K562 (cell line): ENCODE results near the gene TMIGD3. TPM values are rescaled to one million over a fixed set of nuclear protein-coding genes. Genes with fewer than 3 reads are reported as not detected.

ENCODE experiments used
- ATAC-seq: fragments of 200-7000 bp; cut with Tn5 transposase; 3 replicates; pipeline ENCODE4 v1.9.1; 2020; ENCODE audit warnings: moderate library complexity
- BruUV-seq: library from RNA; stranded (reverse); fragments of 400-500 nt; replicated peaks from 2 replicates; lab custom pipeline; 2021; lab: Mats Ljungman, UMichigan
- CTCF ChIA-PET: fragments of 300-600 bp; formaldehyde crosslinking; extraction: SDS; loops from one replicate; lab custom pipeline; 2021; ENCODE audit warnings: low intra/inter-chr PET ratio; lab: Yijun Ruan, JAX
- POLR2A ChIA-PET: fragments of 300-600, 350-650 bp; sonication (Branson Sonifier 250); formaldehyde crosslinking; extraction: SDS; loops from one replicate; lab custom pipeline; 2021; ENCODE audit warnings: antibody characterized with exemption, inconsistent platforms; lab: Yijun Ruan, JAX
- DNase-seq, 4 experiments: peaks; one replicate each; pipeline versions ENCODE4 v3.0.0 to v3.0.0-alpha.2; 2011 to 2018; ENCODE audit warnings: low spot score in 3 of 4, mixed read lengths in 3 of 4; ENCODE audit errors: extremely low read depth in 1 of 4
- FAIRE-seq: peaks from 2 replicates; lab custom pipeline; 2011; peaks lifted over from hg19 to GRCh38; lab: Jason Lieb, UNC
- H2AFZ ChIP-seq: 2 replicates; pipeline ENCODE4 v1.6.0; 2011; ENCODE audit warnings: low read depth, low read length, control low read depth, inconsistent platforms
- H3K27ac ChIP-seq: fragments of 200-600 bp; 3 replicates; pipeline ENCODE4 v1.8.0; 2011; ENCODE audit warnings: low read depth, mild to moderate bottlenecking, control low read depth, inconsistent platforms, low read length, moderate library complexity, mixed read lengths; ENCODE audit errors: extremely low read depth
- H3K27me3 ChIP-seq, 2 experiments: fragments of 300-600 bp in 1 of 2; 2 replicates in 1 of 2; 3 replicates in 1 of 2; pipeline versions ENCODE4 v1.6.0 to v1.8.0; 2011; ENCODE audit warnings: inconsistent platforms in 2 of 2, low read length in 2 of 2, mild to moderate bottlenecking in 1 of 2, mixed read lengths in 1 of 2, moderate library complexity in 1 of 2; ENCODE audit not compliant: control insufficient read depth in 2 of 2, insufficient read depth in 2 of 2
- H3K36me3 ChIP-seq: fragments of 300-600 bp; 3 replicates; pipeline ENCODE4 v1.8.0; 2011; ENCODE audit warnings: mild to moderate bottlenecking, low read length, inconsistent platforms; ENCODE audit not compliant: control insufficient read depth, insufficient read depth
- H3K4me1 ChIP-seq, 2 experiments: fragments of 200-600 bp in 1 of 2; replicated peaks in 1 of 2; 2 replicates in 1 of 2; 3 replicates in 1 of 2; pipeline versions ENCODE4 v1.5.1 to v1.8.0; 2011; ENCODE audit warnings: inconsistent platforms in 2 of 2, low read length in 2 of 2, mild to moderate bottlenecking in 1 of 2, mixed read lengths in 1 of 2, moderate library complexity in 1 of 2; ENCODE audit not compliant: control insufficient read depth in 2 of 2, insufficient read depth in 2 of 2
- H3K4me2 ChIP-seq: 2 replicates; pipeline ENCODE4 v1.6.1; 2011; ENCODE audit warnings: low read length, control low read depth, inconsistent platforms, mixed read lengths; ENCODE audit not compliant: insufficient read depth
- H3K4me3 ChIP-seq: fragments of 200-600 bp; sonication (generic), shearing (Covaris generic); 2 replicates; pipeline ENCODE4 v1.5.1; 2016; ENCODE audit warnings: control low read depth, inconsistent platforms
- H3K79me2 ChIP-seq: fragments of 200-600 bp; 3 replicates; pipeline ENCODE4 v1.8.0; 2011; ENCODE audit warnings: low read length, inconsistent platforms; ENCODE audit not compliant: control insufficient read depth, insufficient read depth
- H3K9ac ChIP-seq, 2 experiments: 2 replicates each; pipeline versions ENCODE4 v1.6.0 to v1.6.1; 2011; ENCODE audit warnings: low read depth in 2 of 2, low read length in 2 of 2, control low read depth in 1 of 2, inconsistent platforms in 1 of 2, mild to moderate bottlenecking in 1 of 2, mixed read lengths in 1 of 2; ENCODE audit not compliant: insufficient read depth in 1 of 2
- H3K9me1 ChIP-seq: one replicate; pipeline ENCODE4 v1.6.0; 2011; ENCODE audit warnings: inconsistent platforms, mild to moderate bottlenecking, low read length, moderate library complexity; ENCODE audit not compliant: control insufficient read depth, insufficient read depth
- H3K9me3 ChIP-seq: replicated peaks from 2 replicates; pipeline ENCODE4 v1.5.1; 2011; ENCODE audit warnings: low read depth, low read length, inconsistent platforms; ENCODE audit not compliant: control insufficient read depth, insufficient read depth
- H4K20me1 ChIP-seq: replicated peaks from 2 replicates; pipeline ENCODE4 v1.6.1; 2011; ENCODE audit warnings: low read length, inconsistent platforms, mixed read lengths; ENCODE audit not compliant: control insufficient read depth, insufficient read depth
- CHAMP1 ChIP-seq: fragments of 450-650 bp; IDR thresholded peaks from 2 replicates; pipeline ENCODE4 v1.6.1; 2016; ENCODE audit warnings: mild to moderate bottlenecking
- EP400 ChIP-seq: fragments of 450-650 bp; IDR thresholded peaks from 2 replicates; pipeline ENCODE4 v1.6.1; 2017; ENCODE audit warnings: antibody characterized with exemption, mild to moderate bottlenecking, moderate library complexity
- HDGF ChIP-seq: fragments of 450-650 bp; IDR thresholded peaks from 2 replicates; pipeline ENCODE4 v1.6.1; 2016
- KLF10 ChIP-seq: fragments of 250-450 bp; sonication (Bioruptor Pico); IDR thresholded peaks from 2 replicates; pipeline ENCODE4 v1.6.1; 2021; ENCODE audit warnings: matching md5 sums
- LCOR ChIP-seq: sonication (generic); formaldehyde crosslinking; IDR thresholded peaks from 2 replicates; pipeline ENCODE4 v1.8.0; 2022; ENCODE audit warnings: mild to moderate bottlenecking, missing genetic modification reagents
- NFE2 ChIP-seq: IDR thresholded peaks from 2 replicates; pipeline ENCODE4 v1.6.1; 2014; ENCODE audit warnings: antibody characterized with exemption, low read depth
- NFIC ChIP-seq: fragments of 450-650 bp; IDR thresholded peaks from 2 replicates; pipeline ENCODE4 v1.6.1; 2017; ENCODE audit warnings: mild to moderate bottlenecking, inconsistent platforms
- PTBP1 ChIP-seq: fragments of 200-400 bp; formaldehyde crosslinking; IDR thresholded peaks from 2 replicates; pipeline ENCODE4 v1.6.1; 2017; ENCODE audit warnings: low read depth, low read length
- RBBP5 ChIP-seq: fragments of 200-600 bp; sonication (generic); IDR thresholded peaks from 2 replicates; pipeline ENCODE4 v1.6.1; 2012; ENCODE audit warnings: borderline replicate concordance, mild to moderate bottlenecking, low read length, control low read depth, inconsistent platforms; ENCODE audit not compliant: insufficient read depth, poor library complexity, severe bottlenecking
- RBM15 ChIP-seq: fragments of 200-400 bp; formaldehyde crosslinking; IDR thresholded peaks from 2 replicates; pipeline ENCODE4 v1.6.1; 2018; ENCODE audit warnings: mild to moderate bottlenecking, low read length, moderate library complexity; ENCODE audit not compliant: insufficient read depth
- SMAD3 ChIP-seq: fragments of 450-650 bp; formaldehyde crosslinking; conservative IDR thresholded peaks from 2 replicates; pipeline ENCODE4 v1.4.0; 2020; ENCODE audit warnings: mild to moderate bottlenecking
- SMARCA4 ChIP-seq: fragments of 450-650 bp; IDR thresholded peaks from 2 replicates; pipeline ENCODE4 v1.6.1; 2016
- TAF1 ChIP-seq: IDR thresholded peaks from 2 replicates; pipeline ENCODE4 v1.6.1; 2011; ENCODE audit warnings: mild to moderate bottlenecking, low read length, moderate library complexity; ENCODE audit not compliant: insufficient read depth, control insufficient read depth, severe bottlenecking; ENCODE audit errors: extremely low read depth
- TCF3 ChIP-seq: sonication (generic); formaldehyde crosslinking; IDR thresholded peaks from 2 replicates; pipeline ENCODE4 v1.4.0; 2020; ENCODE audit warnings: mild to moderate bottlenecking, missing genetic modification reagents
- ZBTB12 ChIP-seq: fragments of 250-450 bp; sonication (Bioruptor Pico); IDR thresholded peaks from 2 replicates; pipeline ENCODE4 v1.4.0; 2020
- ZNF518B ChIP-seq: fragments of 250-450 bp; sonication (Bioruptor Pico); IDR thresholded peaks from 2 replicates; pipeline ENCODE4 v1.5.0; 2021; ENCODE audit warnings: mild to moderate bottlenecking, moderate library complexity
- ZNF644 ChIP-seq: fragments of 200-800 bp; sonication (Bioruptor generic); IDR thresholded peaks from 2 replicates; pipeline ENCODE4 v1.6.1; 2016; ENCODE audit warnings: low read depth, missing genetic modification characterization, missing compliant biosample characterization
- ZNF696 ChIP-seq: fragments of 250-450 bp; sonication (Bioruptor Pico); conservative IDR thresholded peaks from 2 replicates; pipeline ENCODE4 v1.4.0; 2020; ENCODE audit warnings: mild to moderate bottlenecking, moderate library complexity
- WGBS: fragments of 100-300 bp; shearing (Covaris generic); methylation state at CpG from one replicate; pipeline ENCODE4 v1.1.6; 2016; ENCODE audit warnings: low coverage, mixed read lengths; ENCODE audit not compliant: insufficient coverage; ENCODE audit errors: missing lambda C conversion rate; 5-methylcytosine and 5-hydroxymethylcytosine counted together
- in situ Hi-C: fragments of 300-500 bp; cut with MboI; formaldehyde crosslinking; loops from 4 replicates; pipeline ENCODE4 v1.15.0; 2018; ENCODE audit warnings: inconsistent platforms, mixed read lengths
- intact Hi-C: fragments of 100-400 bp; cut with micrococcal nuclease; formaldehyde crosslinking; loops from 2 replicates; pipeline ENCODE4 v1.14.2; 2022
- polyA plus RNA-seq, 8 experiments: library from polyadenylated mRNA; depleted of rRNA in 4 of 8; stranded (reverse) in 5 of 8; unstranded in 3 of 8; fragments of >200 nt; fragmentation: Nextera tagmentation in 2 of 8; fragmentation: Illumina TruSeq in 1 of 8; extraction: Ambion mirVana in 2 of 8; extraction: Trizol in 1 of 8; gene quantifications; 2 replicates each; pipeline versions ENCODE4 v1.2.1 to v1.2.3, GENCODE V29; 2011 to 2014; ENCODE audit warnings: inconsistent platforms in 1 of 8, missing spikeins in 1 of 8
- total RNA-seq, 7 experiments: library from RNA; depleted of rRNA in 6 of 7; stranded (reverse); fragments of >200 nt in 6 of 7; fragmentation: Illumina TruSeq in 2 of 7; extraction: Trizol in 2 of 7; gene quantifications; 2 replicates each; pipeline versions ENCODE4 v1.2.1 to v1.2.3, GENCODE V29; 2011 to 2021; ENCODE audit warnings: low replicate concordance in 1 of 7

The TMIGD3 gene
- total and polyA plus RNA-seq, 9 of the 15 experiments (the other 6 are each of a cell fraction or from before 2014, with no cell fraction given), result 0.11 to 0.13 (median 0.11) TPM; not detected in 6

- Histone ChIP-seq H3K9me1 (no peaks in the 10 kb centered on the region), H3K4me1 (peaks cover 0 to 14% of the 10 kb centered on the region in 2 experiments; a peak in 3 of 5 replicates), H3K9ac (no peak overlapping the region), H4K20me1 (no peaks in the 10 kb centered on the region; the same call in 1 of the 2 replicates), H3K27ac (no peak overlapping the region), H3K4me2 (no peak overlapping the region), H3K27me3 (no peaks in the 10 kb centered on the region), H3K79me2 (no peaks in the 10 kb centered on the region), H3K36me3 (peaks cover 16% of the 10 kb centered on the region; the same call in 2 of the 3 replicates), H3K4me3 (no peak overlapping the region), H3K9me3 (no peaks in the 10 kb centered on the region), H2AFZ (no peak overlapping the region)
- no peak for FAIRE-seq
- in situ Hi-C loops (no loop called here), intact Hi-C loops (no loop called here)
- no peak for DNase-seq
- BruUV-seq, result no TSS peak
- 52% methylated on average over 4 of the region's 4 CpGs for WGBS
- ChIA-PET POLR2A (interaction anchor here (0.8 to 1.0 kb wide), 2 partner anchors 10 to 21 kb away, joined by 3 read pairs; no protein-coding TSS in a partner anchor), CTCF (no interaction called here)
- no peak for ATAC-seq
- TF ChIP-seq EP400 (no peak), ZNF696 (CRISPR knock-in tag) (no peak), RBM15 (no peak), LCOR (CRISPR knock-in tag) (no peak), HDGF (no peak), PTBP1 (no peak), ZBTB12 (no peak), NFIC (no peak), SMAD3 (CRISPR knock-in tag) (no peak), TAF1 (no peak), ZNF518B (CRISPR knock-in tag) (no peak), SMARCA4 (no peak), RBBP5 (no peak), NFE2 (no peak), ZNF644 (tag) (no peak), CHAMP1 (no peak), TCF3 (no peak), KLF10 (CRISPR knock-in tag) (no peak)
Observed at GRCh38 chr1:111474521-111474920, 28.9 kb downstream of the TMIGD3 start.
